Astrocyte (in vitro differentiated cells and primary cell): ENCODE measurements around the gene RAD51B. TPM values are rescaled to one million over a fixed set of nuclear protein-coding genes. Genes with fewer than 3 reads are reported as not detected.

Source experiments
- DNase-seq: peaks from one replicate; pipeline ENCODE4 v3.0.0-alpha.2; 2010; ENCODE audit warnings: low read depth
- FAIRE-seq: peaks from 2 replicates; lab custom pipeline; 2011; peaks lifted over from hg19 to GRCh38; lab: Jason Lieb, UNC
- H2AFZ ChIP-seq: 2 replicates; pipeline ENCODE4 v1.6.0; 2012; ENCODE audit warnings: low read depth, low read length, inconsistent platforms
- H3K27ac ChIP-seq: 2 replicates; pipeline ENCODE4 v1.5.1; 2011; ENCODE audit warnings: low read depth, low read length, inconsistent platforms
- H3K27me3 ChIP-seq: 2 replicates; pipeline ENCODE4 v1.6.0; 2011; ENCODE audit warnings: low read length, inconsistent platforms; ENCODE audit not compliant: insufficient read depth
- H3K36me3 ChIP-seq: 2 replicates; pipeline ENCODE4 v1.5.1; 2011; ENCODE audit warnings: low read length, inconsistent platforms; ENCODE audit not compliant: insufficient read depth
- H3K4me1 ChIP-seq: 2 replicates; pipeline ENCODE4 v1.5.1; 2011; ENCODE audit warnings: low read length, inconsistent platforms; ENCODE audit not compliant: insufficient read depth
- H3K4me2 ChIP-seq: 2 replicates; pipeline ENCODE4 v1.6.0; 2012; ENCODE audit warnings: low read length, inconsistent platforms
- H3K4me3 ChIP-seq: 2 replicates; pipeline ENCODE4 v1.5.1; 2011; ENCODE audit warnings: low read depth, mild to moderate bottlenecking, low read length, inconsistent platforms; ENCODE audit not compliant: insufficient read depth
- H3K79me2 ChIP-seq: 2 replicates; pipeline ENCODE4 v1.6.0; 2012; ENCODE audit warnings: mild to moderate bottlenecking, low read length, inconsistent platforms; ENCODE audit not compliant: insufficient read depth
- H3K9ac ChIP-seq: 2 replicates; pipeline ENCODE4 v1.6.0; 2012; ENCODE audit warnings: mild to moderate bottlenecking, low read length, inconsistent platforms
- H3K9me3 ChIP-seq: 2 replicates; pipeline ENCODE4 v1.5.1; 2012; ENCODE audit warnings: low read depth, mild to moderate bottlenecking, low read length, inconsistent platforms; ENCODE audit not compliant: insufficient read depth
- H4K20me1 ChIP-seq: 2 replicates; pipeline ENCODE4 v1.6.0; 2012; ENCODE audit warnings: low read length, inconsistent platforms; ENCODE audit not compliant: insufficient read depth
- H3K27ac Mint-ChIP-seq: one replicate; pipeline ENCODE4 v1.8.0; 2021; ENCODE audit warnings: mild to moderate bottlenecking, mixed read lengths; ENCODE audit not compliant: unreplicated experiment
- H3K27me3 Mint-ChIP-seq: one replicate; pipeline ENCODE4 v1.8.0; 2021; ENCODE audit warnings: low read depth, mixed read lengths; ENCODE audit not compliant: unreplicated experiment
- H3K36me3 Mint-ChIP-seq: one replicate; pipeline ENCODE4 v1.8.0; 2021; ENCODE audit warnings: low read depth, mixed read lengths; ENCODE audit not compliant: unreplicated experiment
- H3K4me1 Mint-ChIP-seq: one replicate; pipeline ENCODE4 v1.8.0; 2021; ENCODE audit warnings: low read depth, mixed read lengths; ENCODE audit not compliant: unreplicated experiment
- H3K4me3 Mint-ChIP-seq: one replicate; pipeline ENCODE4 v1.8.0; 2021; ENCODE audit warnings: mild to moderate bottlenecking, moderate library complexity, mixed read lengths; ENCODE audit not compliant: unreplicated experiment
- H3K9me3 Mint-ChIP-seq: one replicate; pipeline ENCODE4 v1.8.0; 2021; ENCODE audit warnings: mild to moderate bottlenecking, mixed read lengths; ENCODE audit not compliant: unreplicated experiment
- EZH2 ChIP-seq: IDR thresholded peaks from 2 replicates; pipeline ENCODE4 v1.6.1; 2012; ENCODE audit warnings: mild to moderate bottlenecking, low read length, inconsistent platforms; ENCODE audit not compliant: insufficient read depth
- total RNA-seq: library from RNA; stranded (reverse); gene quantifications from 2 replicates; pipeline ENCODE4 v1.2.1, GENCODE V29; 2021
- TF ChIP-seq, protein P1 (sequence below): IDR thresholded peaks from 2 replicates; pipeline ENCODE4 v1.5.1; 2011; ENCODE audit warnings: low read depth, mild to moderate bottlenecking, inconsistent platforms, low read length, moderate library complexity; ENCODE audit not compliant: insufficient read depth

The RAD51B gene
- total RNA-seq, 1 donor from 2014 or later: 10.8 TPM

DNA sequence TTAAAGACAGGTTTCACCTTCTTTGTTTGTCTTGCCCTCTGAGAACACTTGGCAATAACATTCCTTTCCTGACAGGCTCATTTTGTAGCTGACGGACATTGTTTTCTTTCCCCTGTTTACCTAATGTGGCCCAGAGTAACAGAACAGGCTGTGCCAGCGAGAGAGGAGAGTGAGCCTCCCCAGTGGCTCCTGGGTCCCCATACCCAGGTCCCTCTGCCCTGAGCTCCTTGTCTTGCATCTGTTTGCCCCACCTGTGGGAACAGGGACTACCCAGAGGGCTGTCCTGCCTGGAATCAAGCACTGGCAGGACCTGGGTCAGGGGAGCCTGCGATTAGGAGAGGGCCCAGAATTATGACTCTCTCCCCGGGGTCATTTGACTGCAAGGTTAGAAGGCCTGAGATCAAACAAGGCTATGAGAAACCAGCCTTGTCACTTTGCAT is 750.4 kb downstream of the RAD51B start:
- H3K9ac ChIP-seq: no peak overlapping the region
- no peaks in the 10 kb centered on the region for H3K79me2 ChIP-seq
- H3K9me3 ChIP-seq: no peaks in the 10 kb centered on the region
- H3K36me3 ChIP-seq: no peaks in the 10 kb centered on the region
- H3K27ac ChIP-seq: no peak overlapping the region
- H3K4me1 ChIP-seq: peaks cover 5% of the 10 kb centered on the region
- Mint-ChIP-seq H3K9me3 (peaks cover 14% of the 10 kb centered on the region), H3K27ac (no peak overlapping the region), H3K4me3 (no peak overlapping the region), H3K36me3 (peaks cover 9% of the 10 kb centered on the region), H3K4me1 (peaks cover 11% of the 10 kb centered on the region), H3K27me3 (peaks cover 6% of the 10 kb centered on the region)
- no peak overlapping the region for H3K4me2 ChIP-seq
- H4K20me1 ChIP-seq: no peaks in the 10 kb centered on the region
- TF ChIP-seq, protein P1, sequence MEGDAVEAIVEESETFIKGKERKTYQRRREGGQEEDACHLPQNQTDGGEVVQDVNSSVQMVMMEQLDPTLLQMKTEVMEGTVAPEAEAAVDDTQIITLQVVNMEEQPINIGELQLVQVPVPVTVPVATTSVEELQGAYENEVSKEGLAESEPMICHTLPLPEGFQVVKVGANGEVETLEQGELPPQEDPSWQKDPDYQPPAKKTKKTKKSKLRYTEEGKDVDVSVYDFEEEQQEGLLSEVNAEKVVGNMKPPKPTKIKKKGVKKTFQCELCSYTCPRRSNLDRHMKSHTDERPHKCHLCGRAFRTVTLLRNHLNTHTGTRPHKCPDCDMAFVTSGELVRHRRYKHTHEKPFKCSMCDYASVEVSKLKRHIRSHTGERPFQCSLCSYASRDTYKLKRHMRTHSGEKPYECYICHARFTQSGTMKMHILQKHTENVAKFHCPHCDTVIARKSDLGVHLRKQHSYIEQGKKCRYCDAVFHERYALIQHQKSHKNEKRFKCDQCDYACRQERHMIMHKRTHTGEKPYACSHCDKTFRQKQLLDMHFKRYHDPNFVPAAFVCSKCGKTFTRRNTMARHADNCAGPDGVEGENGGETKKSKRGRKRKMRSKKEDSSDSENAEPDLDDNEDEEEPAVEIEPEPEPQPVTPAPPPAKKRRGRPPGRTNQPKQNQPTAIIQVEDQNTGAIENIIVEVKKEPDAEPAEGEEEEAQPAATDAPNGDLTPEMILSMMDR: no peak
- TF ChIP-seq EZH2: no peak
- DNase-seq (no peak), FAIRE-seq (no peak)
- H2AFZ ChIP-seq: no peak overlapping the region
- no peak overlapping the region for H3K4me3 ChIP-seq
- no peaks in the 10 kb centered on the region for H3K27me3 ChIP-seq

DNA sequence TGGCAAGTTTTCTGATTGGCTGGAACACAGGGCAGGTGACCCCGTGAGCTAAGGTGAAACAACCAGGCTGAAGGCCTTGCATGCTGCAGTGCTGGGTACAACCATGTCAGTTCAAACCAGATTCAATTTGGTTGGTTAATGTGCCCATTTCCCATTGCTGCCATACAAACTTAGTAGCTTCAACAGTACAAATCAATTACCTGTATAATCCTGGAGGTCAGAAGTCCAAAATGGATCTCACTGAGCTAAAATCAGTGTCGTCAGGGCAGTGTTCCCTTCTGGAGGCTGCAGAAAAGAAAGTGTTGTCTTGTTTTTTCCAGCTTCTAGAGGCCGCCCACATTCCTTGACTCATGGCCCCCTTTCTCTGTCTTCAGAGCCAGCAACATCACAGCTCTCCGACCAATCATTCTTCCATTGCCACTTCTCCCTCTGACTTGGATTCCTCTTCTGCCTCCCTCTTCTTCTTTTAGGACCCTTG is 751.6 kb downstream of the RAD51B start:
- no peak overlapping the region for H3K4me2 ChIP-seq
- no peak overlapping the region for H3K4me3 ChIP-seq
- H3K79me2 ChIP-seq: no peaks in the 10 kb centered on the region
- TF ChIP-seq, protein P1: no peak
- no peak for TF ChIP-seq EZH2
- no peak overlapping the region for H2AFZ ChIP-seq
- H3K4me1 ChIP-seq: peaks cover 11% of the 10 kb centered on the region
- no peak for DNase-seq
- no peak overlapping the region for H3K27ac ChIP-seq
- no peaks in the 10 kb centered on the region for H3K9me3 ChIP-seq
- Mint-ChIP-seq H3K4me1 (peaks cover 8% of the 10 kb centered on the region), H3K36me3 (peaks cover 9% of the 10 kb centered on the region), H3K27ac (no peak overlapping the region), H3K4me3 (no peak overlapping the region), H3K9me3 (peaks cover 14% of the 10 kb centered on the region), H3K27me3 (peaks cover 6% of the 10 kb centered on the region)
- H4K20me1 ChIP-seq: no peaks in the 10 kb centered on the region
- H3K9ac ChIP-seq: no peak overlapping the region
- H3K27me3 ChIP-seq: no peaks in the 10 kb centered on the region
- FAIRE-seq: no peak
- no peaks in the 10 kb centered on the region for H3K36me3 ChIP-seq

DNA sequence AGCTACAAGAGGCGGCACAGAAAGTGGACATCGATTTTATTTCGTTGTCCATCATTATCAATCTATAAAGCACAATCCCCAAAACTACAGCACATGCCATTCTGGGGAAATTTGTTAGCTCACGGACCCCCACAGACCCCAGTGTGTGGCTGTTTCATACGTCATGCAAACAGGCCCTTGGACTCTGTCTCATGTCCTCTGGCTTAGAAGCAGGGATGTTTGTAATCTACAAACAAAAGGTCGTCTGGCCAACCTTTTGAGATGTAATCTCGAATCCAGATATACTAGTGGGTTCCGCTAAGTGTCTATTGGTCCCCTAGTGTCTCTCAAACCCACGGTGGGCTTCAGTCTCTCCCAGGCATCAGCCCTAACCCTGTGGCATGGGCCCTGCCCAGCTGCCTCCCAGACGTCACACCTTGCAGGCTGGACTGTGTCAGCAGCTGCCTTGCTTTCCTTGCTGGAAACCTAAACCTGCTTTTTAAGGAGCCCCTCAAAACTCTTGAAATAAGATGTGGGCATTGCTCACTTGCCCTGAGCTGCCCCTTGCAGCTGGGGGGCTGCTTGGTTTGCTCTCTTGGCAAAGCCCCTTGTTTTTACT is 752.4 kb downstream of the RAD51B start:
- Histone ChIP-seq H3K79me2 (no peaks in the 10 kb centered on the region), H4K20me1 (no peaks in the 10 kb centered on the region), H2AFZ (no peak overlapping the region), H3K4me3 (no peak overlapping the region), H3K27ac (no peak overlapping the region), H3K27me3 (no peaks in the 10 kb centered on the region), H3K9me3 (no peaks in the 10 kb centered on the region), H3K9ac (no peak overlapping the region), H3K4me2 (no peak overlapping the region), H3K36me3 (no peaks in the 10 kb centered on the region), H3K4me1 (peaks cover 19% of the 10 kb centered on the region)
- Mint-ChIP-seq H3K9me3 (peaks cover 14% of the 10 kb centered on the region), H3K36me3 (peaks cover 9% of the 10 kb centered on the region), H3K4me1 (peaks cover 16% of the 10 kb centered on the region), H3K27ac (no peak overlapping the region), H3K4me3 (no peak overlapping the region), H3K27me3 (peaks cover 6% of the 10 kb centered on the region)
- DNase-seq: no peak
- FAIRE-seq: no peak
- no peak for TF ChIP-seq EZH2
- TF ChIP-seq, protein P1: no peak
